Peyer's patch (tissue), 4 donors: ENCODE data around the gene CDKN2A. TPM values are rescaled to one million over a fixed set of nuclear protein-coding genes. Genes with fewer than 3 reads are reported as not detected.
A peak's percentile ranks its signal among the peaks of the same experiment; 100 is the strongest.
"Not testable (repeated sequence)": the region's sequence is repeated elsewhere in the genome, so short reads cannot be mapped to it uniquely, and the experiment has no call there.

Experiments used
- DNase-seq, 3 donors: peaks; one replicate each; pipeline ENCODE4 v3.0.0-alpha.2; 2017 to 2019
- H3K27ac ChIP-seq, 4 donors: fragments of 200-600 bp; sonication (generic); one replicate each; pipeline ENCODE4 v1.5.1; 2016 to 2019
- H3K27me3 ChIP-seq, 2 donors: fragments of 200-600 bp; sonication (generic); one replicate each; pipeline ENCODE4 v1.5.1; 2019
- H3K36me3 ChIP-seq, 3 donors: fragments of 200-600 bp; sonication (generic); one replicate each; pipeline ENCODE4 v1.5.1; 2016 to 2019
- H3K4me1 ChIP-seq, 4 donors: fragments of 200-600 bp; sonication (generic); one replicate each; pipeline ENCODE4 v1.5.1; 2016 to 2019
- H3K4me3 ChIP-seq, 4 donors: fragments of 200-600 bp; sonication (generic); 1 replicate in 3 of 4; 2 replicates in 1 of 4; pipeline ENCODE4 v1.5.1; 2016 to 2019; ENCODE audit warnings: mild to moderate bottlenecking in 1 of 4
- H3K9me3 ChIP-seq, 4 donors: fragments of 200-600 bp; sonication (generic); one replicate each; pipeline ENCODE4 v1.5.1; 2016 to 2019; ENCODE audit warnings: mild to moderate bottlenecking in 1 of 4
- CTCF ChIP-seq, 6 experiments: fragments of 450-650 bp in 4 of 6; fragments of 200-600 bp in 2 of 6; sonication (generic) in 1 of 6; IDR thresholded peaks; one replicate each; pipeline ENCODE4 v1.5.1; 2017 to 2019; ENCODE audit warnings: antibody characterized with exemption in 6 of 6, mild to moderate bottlenecking in 3 of 6, moderate library complexity in 1 of 6
- POLR2A ChIP-seq, 2 donors: fragments of 450-650 bp; IDR thresholded peaks; one replicate each; pipeline ENCODE4 v1.5.1; 2017; ENCODE audit warnings: antibody characterized with exemption in 2 of 2, mild to moderate bottlenecking in 2 of 2, moderate library complexity in 2 of 2
- total RNA-seq, 4 donors: library from RNA; depleted of rRNA; stranded (reverse); fragments of >200 nt; gene quantifications; one replicate each; pipeline ENCODE4 v1.1.0, GENCODE V29; 2016

The CDKN2A gene
- total RNA-seq, 4 donors from 2014 or later: 12.9 to 37.1 (median 20.8) TPM; not detected in 1

- H3K36me3 ChIP-seq: no peaks in the 10 kb centered on the region
- no peak overlapping the region for H3K4me3 ChIP-seq
- TF ChIP-seq POLR2A (IDR thresholded peaks at IDR 0.05): no peak
- TF ChIP-seq CTCF (IDR thresholded peaks at IDR 0.05): no peak
- peaks cover 0 to 8% (median 0%) of the 10 kb centered on the region in 4 donors for H3K9me3 ChIP-seq
- no peak for DNase-seq
- no peak overlapping the region for H3K27ac ChIP-seq
- peaks cover 0 to 11% (median 9%) of the 10 kb centered on the region in 4 donors for H3K4me1 ChIP-seq
- H3K27me3 ChIP-seq: peaks cover 0 to 62% of the 10 kb centered on the region in 2 donors
Observed at GRCh38 chr9:21966140-21966851, 27.9 kb downstream of the CDKN2A start.

- H3K27ac ChIP-seq: peak overlapping the region in 1 of 4 donors; percentile 1
- peak overlapping the region; percentile 11 to 47 (median 42) for H3K4me3 ChIP-seq
- TF ChIP-seq CTCF (IDR thresholded peaks at IDR 0.05) (peak in 4 of 6 experiments; percentile 21 to 67 (median 58)), POLR2A (IDR thresholded peaks at IDR 0.05) (no peak)
- H3K9me3 ChIP-seq: peaks cover 0 to 4% (median 0%) of the 10 kb centered on the region in 4 donors
- DNase-seq: peak; percentile 46 to 84 (median 79)
- H3K4me1 ChIP-seq: peaks cover 0 to 11% (median 9%) of the 10 kb centered on the region in 4 donors
- H3K27me3 ChIP-seq: peaks cover 0 to 53% of the 10 kb centered on the region in 2 donors
- no peaks in the 10 kb centered on the region for H3K36me3 ChIP-seq
Observed at GRCh38 chr9:21965401-21965951, 28.7 kb downstream of the CDKN2A start.

DNA sequence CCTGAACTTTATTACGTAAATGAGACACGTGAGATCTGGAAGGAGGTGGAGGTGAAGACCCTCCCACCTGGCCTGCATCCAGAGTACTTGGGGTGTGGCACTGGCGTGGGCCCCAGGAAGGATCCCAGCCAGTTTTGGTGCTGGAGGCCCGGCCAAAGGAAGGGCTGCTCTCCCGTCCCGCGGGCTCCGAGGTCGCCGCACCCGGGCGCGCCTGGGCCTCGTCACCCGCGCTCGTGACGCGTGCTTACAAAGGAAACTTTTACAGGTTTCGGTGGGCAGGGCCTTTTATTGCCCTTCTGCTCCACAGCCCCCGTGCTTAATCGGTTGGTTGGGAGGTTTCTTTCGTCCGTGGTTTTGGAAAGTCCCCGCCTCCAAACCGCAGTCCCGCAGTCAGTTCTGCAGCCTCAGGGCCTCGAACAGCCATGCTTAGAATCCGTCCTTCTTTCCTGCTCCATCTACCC, 29.2 kb downstream of the CDKN2A start:
- Histone ChIP-seq H3K4me3 (peak overlapping the region; percentile 11 to 47 (median 42)), H3K4me1 (peaks cover 0 to 11% (median 9%) of the 10 kb centered on the region in 4 donors)

GRCh38 chr9:21961569-21961968, 32.6 kb downstream of the CDKN2A start:
- Histone ChIP-seq H3K4me3 (no peak overlapping the region), H3K36me3 (no peaks in the 10 kb centered on the region), H3K27ac (no peak overlapping the region), H3K9me3 (no peaks in the 10 kb centered on the region), H3K4me1 (peaks cover 0 to 11% (median 9%) of the 10 kb centered on the region in 4 donors), H3K27me3 (peaks cover 0 to 16% of the 10 kb centered on the region in 2 donors)
- DNase-seq: no peak
- no peak for TF ChIP-seq POLR2A (IDR thresholded peaks at IDR 0.05)
- TF ChIP-seq CTCF (IDR thresholded peaks at IDR 0.05): no peak

More for the DNA sequence above, 29.2 kb downstream of the CDKN2A start:
- no peak for TF ChIP-seq CTCF (IDR thresholded peaks at IDR 0.05)
- no peak for TF ChIP-seq POLR2A (IDR thresholded peaks at IDR 0.05)
- no peak overlapping the region for H3K27ac ChIP-seq
- no peaks in the 10 kb centered on the region for H3K9me3 ChIP-seq
- H3K27me3 ChIP-seq: peaks cover 0 to 48% of the 10 kb centered on the region in 2 donors
- H3K36me3 ChIP-seq: no peaks in the 10 kb centered on the region
- DNase-seq: peak in 2 of 3 donors; percentile 59 to 65

- not testable (repeated sequence) for H3K9me3 ChIP-seq, DNase-seq, H3K27me3 ChIP-seq, H3K4me3 ChIP-seq, H3K36me3 ChIP-seq, H3K27ac ChIP-seq, H3K4me1 ChIP-seq
Observed at GRCh38 chr9:21959268-21959667, 34.9 kb downstream of the CDKN2A start.

DNA sequence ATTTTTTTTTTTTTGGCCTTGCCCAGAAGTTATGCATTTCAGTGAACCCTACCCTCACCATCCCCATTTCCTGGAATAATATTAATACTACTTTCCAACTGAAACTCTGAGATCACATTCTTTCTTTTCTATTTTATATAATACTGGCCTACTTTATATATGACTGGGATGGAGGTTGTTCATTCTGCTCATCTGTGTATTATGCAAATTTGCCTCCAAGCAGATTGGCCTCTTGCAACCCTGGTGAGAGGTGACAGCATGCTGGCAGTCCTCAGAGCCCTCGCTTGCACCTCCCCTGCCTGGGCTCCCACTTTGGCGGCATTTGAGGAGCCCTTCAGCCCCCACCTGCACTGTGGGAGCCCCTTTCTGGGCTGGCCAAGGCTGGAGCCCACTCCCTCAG, 35.4 kb downstream of the CDKN2A start:
- no peak for TF ChIP-seq POLR2A (IDR thresholded peaks at IDR 0.05)
- no peak for TF ChIP-seq CTCF (IDR thresholded peaks at IDR 0.05)
- no peaks in the 10 kb centered on the region for H3K27me3 ChIP-seq
- H3K4me1 ChIP-seq: no peaks in the 10 kb centered on the region
- no peaks in the 10 kb centered on the region for H3K9me3 ChIP-seq
- no peak overlapping the region for H3K27ac ChIP-seq
- DNase-seq: no peak
- H3K36me3 ChIP-seq: no peaks in the 10 kb centered on the region
- no peak overlapping the region for H3K4me3 ChIP-seq
